ENCODE data around the gene DNAJC6.

DNAJC6 gene

DNA sequence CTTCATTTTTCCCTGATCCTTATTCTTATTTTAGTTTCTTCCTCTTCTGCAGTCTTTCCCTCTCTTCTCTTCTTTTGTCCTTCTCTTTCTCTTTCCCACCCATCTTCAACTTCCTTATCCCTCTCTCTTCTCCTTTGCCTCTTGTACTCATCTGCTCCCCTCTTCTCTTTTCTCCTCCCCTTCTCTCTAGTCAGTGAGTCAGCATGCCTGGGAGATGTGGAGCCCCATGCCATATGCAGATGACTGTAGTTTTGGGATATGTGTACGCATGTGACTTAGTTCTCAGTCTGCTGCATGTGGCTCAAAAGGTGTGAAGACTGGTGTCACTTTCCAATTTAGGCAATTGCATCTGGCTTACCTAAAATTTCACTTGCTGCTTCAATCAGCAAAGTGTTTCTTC lies 10.4 kb downstream of the DNAJC6 start:
- no peak overlapping the region for H3K27ac ChIP-seq

DNA sequence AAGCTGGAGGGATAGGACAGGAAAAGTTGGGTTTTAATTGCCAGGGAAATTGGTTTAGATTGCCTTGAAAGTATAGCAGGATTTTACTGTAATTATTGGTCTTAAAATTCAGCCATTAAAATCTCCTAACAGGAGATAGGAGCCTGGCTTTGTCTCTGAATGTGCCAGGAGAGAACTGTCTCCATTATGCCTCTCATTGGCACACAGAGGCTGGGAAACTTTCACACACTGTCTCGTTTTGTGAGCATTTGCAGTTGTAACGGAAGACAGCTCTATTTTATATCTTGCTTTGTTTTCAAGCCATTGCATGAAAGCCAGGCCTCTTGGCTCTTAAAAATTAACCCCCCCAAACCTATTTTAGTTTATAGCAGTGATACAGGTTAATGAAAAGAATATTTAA lies 12.5 kb downstream of the DNAJC6 start:
- H3K4me1 ChIP-seq = no peaks in the 10 kb centered on the region
- no peak overlapping the region for H3K9ac ChIP-seq
- no peak overlapping the region for H3K4me2 ChIP-seq
- no peaks in the 10 kb centered on the region for H3K27me3 ChIP-seq
- H3K4me3 ChIP-seq = no peak overlapping the region
- H3K9me3 ChIP-seq = peaks cover 15% of the 10 kb centered on the region; the same call in 1 of the 2 replicates
- TF ChIP-seq Cebpa-rat (IDR thresholded peaks at IDR 0.05) = no peak
- no peaks in the 10 kb centered on the region for H4K20me1 ChIP-seq
- H3K36me3 ChIP-seq = no peaks in the 10 kb centered on the region
- H3K27ac ChIP-seq = no peak overlapping the region

More for the DNA sequence above, 10.4 kb downstream of the DNAJC6 start:
- H3K9ac ChIP-seq = no peak overlapping the region
- H3K27me3 ChIP-seq = no peaks in the 10 kb centered on the region
- H3K4me1 ChIP-seq = no peaks in the 10 kb centered on the region
- H3K4me3 ChIP-seq = no peak overlapping the region
- no peak for TF ChIP-seq Cebpa-rat (IDR thresholded peaks at IDR 0.05)
- H3K4me2 ChIP-seq = no peak overlapping the region
- peaks cover 15% of the 10 kb centered on the region; the same call in 1 of the 2 replicates for H3K9me3 ChIP-seq
- no peaks in the 10 kb centered on the region for H3K36me3 ChIP-seq
- H4K20me1 ChIP-seq = no peaks in the 10 kb centered on the region

- no peak for TF ChIP-seq Cebpa-rat (IDR thresholded peaks at IDR 0.05)
- Histone ChIP-seq H3K4me2 (no peak overlapping the region), H3K36me3 (no peaks in the 10 kb centered on the region)
Measured at GRCh38 chr1:65323246-65323645, 13.9 kb downstream of the DNAJC6 start.

GRCh38 chr1:65330021-65330420 lies 20.7 kb downstream of the DNAJC6 start:
- no peak overlapping the region for H3K9ac ChIP-seq
- no peaks in the 10 kb centered on the region for H3K4me1 ChIP-seq
- H4K20me1 ChIP-seq = no peaks in the 10 kb centered on the region
- TF ChIP-seq Cebpa-rat (IDR thresholded peaks at IDR 0.05) = no peak
- H3K9me3 ChIP-seq = no peaks in the 10 kb centered on the region
- H3K36me3 ChIP-seq = no peaks in the 10 kb centered on the region
- H3K27ac ChIP-seq = no peak overlapping the region
- H3K4me3 ChIP-seq = no peak overlapping the region
- no peaks in the 10 kb centered on the region for H3K27me3 ChIP-seq
- H3K4me2 ChIP-seq = no peak overlapping the region

More at GRCh38 chr1:65323246-65323645, 13.9 kb downstream of the DNAJC6 start:
- Histone ChIP-seq H4K20me1 (no peaks in the 10 kb centered on the region), H3K27me3 (no peaks in the 10 kb centered on the region), H3K9ac (no peak overlapping the region), H3K4me1 (no peaks in the 10 kb centered on the region), H3K9me3 (peaks cover 15% of the 10 kb centered on the region; the same call in 1 of the 2 replicates), H3K4me3 (no peak overlapping the region), H3K27ac (no peak overlapping the region)

- H3K4me2 ChIP-seq = no peak overlapping the region
- no peak overlapping the region for H3K4me3 ChIP-seq
- no peak for TF ChIP-seq Cebpa-rat (IDR thresholded peaks at IDR 0.05)
- no peaks in the 10 kb centered on the region for H3K4me1 ChIP-seq
- H3K27ac ChIP-seq = no peak overlapping the region
- H3K27me3 ChIP-seq = no peaks in the 10 kb centered on the region
- H3K9ac ChIP-seq = no peak overlapping the region
- H4K20me1 ChIP-seq = no peaks in the 10 kb centered on the region
- no peaks in the 10 kb centered on the region for H3K36me3 ChIP-seq
- no peaks in the 10 kb centered on the region for H3K9me3 ChIP-seq
Measured at GRCh38 chr1:65330822-65331221, 21.5 kb downstream of the DNAJC6 start.

DNA sequence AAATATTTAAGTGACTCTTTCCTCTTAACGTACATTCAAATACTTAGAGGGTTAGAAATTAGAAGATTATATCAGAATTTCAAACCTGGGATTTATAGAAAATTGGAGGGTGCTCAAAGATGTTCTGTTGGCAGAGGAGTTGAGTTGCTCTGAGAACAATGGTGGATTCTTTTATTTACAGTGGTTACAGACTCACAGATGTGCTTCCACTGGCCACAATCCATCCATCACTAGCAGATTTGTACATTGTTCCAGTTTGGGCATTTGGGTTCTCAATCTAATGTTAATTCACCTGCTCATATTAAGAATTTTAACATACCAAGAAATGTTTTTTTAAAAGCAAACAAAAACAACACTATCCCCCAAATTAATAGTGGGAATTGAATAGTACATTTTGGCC lies 23.5 kb downstream of the DNAJC6 start:
- H3K4me2 ChIP-seq = no peak overlapping the region
- TF ChIP-seq Cebpa-rat (IDR thresholded peaks at IDR 0.05) = no peak
- peaks cover 8% of the 10 kb centered on the region for H3K4me1 ChIP-seq
- H3K9ac ChIP-seq = no peak overlapping the region
- no peak overlapping the region for H3K27ac ChIP-seq
- H3K9me3 ChIP-seq = no peaks in the 10 kb centered on the region
- no peaks in the 10 kb centered on the region for H3K36me3 ChIP-seq
- H4K20me1 ChIP-seq = no peaks in the 10 kb centered on the region
- no peaks in the 10 kb centered on the region for H3K27me3 ChIP-seq
- no peak overlapping the region for H3K4me3 ChIP-seq

- no peaks in the 10 kb centered on the region for H4K20me1 ChIP-seq
- no peak overlapping the region for H3K9ac ChIP-seq
- no peak overlapping the region for H3K4me3 ChIP-seq
- H3K27ac ChIP-seq = no peak overlapping the region
- H3K36me3 ChIP-seq = no peaks in the 10 kb centered on the region
- H3K27me3 ChIP-seq = no peaks in the 10 kb centered on the region
- TF ChIP-seq Cebpa-rat (IDR thresholded peaks at IDR 0.05) = no peak
- peaks cover 8% of the 10 kb centered on the region for H3K4me1 ChIP-seq
- no peak overlapping the region for H3K4me2 ChIP-seq
- H3K9me3 ChIP-seq = no peaks in the 10 kb centered on the region
Measured at GRCh38 chr1:65334081-65334480, 24.7 kb downstream of the DNAJC6 start.

- H4K20me1 ChIP-seq = no peaks in the 10 kb centered on the region
- no peak overlapping the region for H3K4me3 ChIP-seq
- no peak overlapping the region for H3K9ac ChIP-seq
- no peak overlapping the region for H3K4me2 ChIP-seq
- H3K27ac ChIP-seq = no peak overlapping the region
- H3K36me3 ChIP-seq = no peaks in the 10 kb centered on the region
- no peak for TF ChIP-seq Cebpa-rat (IDR thresholded peaks at IDR 0.05)
- H3K4me1 ChIP-seq = peaks cover 8% of the 10 kb centered on the region
- no peaks in the 10 kb centered on the region for H3K9me3 ChIP-seq
- no peaks in the 10 kb centered on the region for H3K27me3 ChIP-seq
Measured at GRCh38 chr1:65339866-65340468, 30.6 kb downstream of the DNAJC6 start.

DNA sequence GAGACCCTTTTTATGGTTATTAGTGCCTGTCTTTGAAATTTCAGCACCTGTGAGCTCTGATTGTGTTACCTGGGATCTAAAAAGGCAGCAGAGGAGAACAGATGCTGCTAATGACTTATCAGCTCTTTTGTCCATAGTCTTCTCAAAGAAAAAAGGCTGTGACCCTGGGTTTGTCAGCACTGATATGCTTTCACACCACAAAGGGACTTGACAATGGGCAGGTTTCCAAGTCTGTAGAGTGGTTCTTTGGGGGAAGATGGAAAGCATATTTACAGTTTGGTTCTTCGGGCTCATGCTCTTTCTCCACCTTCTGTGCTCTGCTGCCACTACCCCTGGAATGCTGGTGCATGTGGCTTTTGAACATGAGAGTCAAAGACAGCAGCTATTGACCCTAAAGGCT lies 32.0 kb downstream of the DNAJC6 start:
- no peaks in the 10 kb centered on the region for H3K36me3 ChIP-seq
- H3K4me3 ChIP-seq = no peak overlapping the region
- H3K4me2 ChIP-seq = no peak overlapping the region
- no peaks in the 10 kb centered on the region for H3K9me3 ChIP-seq
- H3K27me3 ChIP-seq = no peaks in the 10 kb centered on the region
- H3K9ac ChIP-seq = no peak overlapping the region
- H3K27ac ChIP-seq = no peak overlapping the region
- no peaks in the 10 kb centered on the region for H4K20me1 ChIP-seq
- peaks cover 8% of the 10 kb centered on the region for H3K4me1 ChIP-seq
- TF ChIP-seq Cebpa-rat (IDR thresholded peaks at IDR 0.05) = no peak

- Histone ChIP-seq H3K4me2 (no peak overlapping the region), H3K9ac (no peak overlapping the region), H4K20me1 (no peaks in the 10 kb centered on the region), H3K27ac (no peak overlapping the region), H3K27me3 (no peaks in the 10 kb centered on the region), H3K9me3 (no peaks in the 10 kb centered on the region), H3K4me1 (no peaks in the 10 kb centered on the region), H3K4me3 (no peak overlapping the region), H3K36me3 (no peaks in the 10 kb centered on the region)
- no peak for TF ChIP-seq Cebpa-rat (IDR thresholded peaks at IDR 0.05)
Measured at GRCh38 chr1:65343286-65343685, 33.9 kb downstream of the DNAJC6 start.

Measured in BLaER1 (cell line).